SK-N-SH (cell line): Measurements from ENCODE around the gene GOLGA8N. TPM values are rescaled to one million over a fixed set of nuclear protein-coding genes. Genes with fewer than 3 reads are reported as not detected.

Experiments
- CTCF ChIA-PET: fragments of 300-600, 350-600 bp; formaldehyde crosslinking; extraction: SDS; loops from one replicate; lab custom pipeline; 2021; lab: Yijun Ruan, JAX
- POLR2A ChIA-PET: fragments of 350-600 bp; sonication (Branson Sonifier 250); formaldehyde crosslinking; extraction: SDS; loops from one replicate; lab custom pipeline; 2020; ENCODE audit warnings: antibody characterized with exemption, inconsistent platforms; lab: Yijun Ruan, JAX
- DNase-seq: peaks from one replicate; pipeline ENCODE4 v3.0.0; 2012
- H2AFZ ChIP-seq: fragments of 200-600 bp; sonication (generic); 2 replicates; pipeline ENCODE4 v1.8.1; 2016; ENCODE audit warnings: antibody characterized with exemption, mild to moderate bottlenecking, low read depth
- H3F3A ChIP-seq: fragments of 200-600 bp; sonication (generic); replicated peaks from 2 replicates; pipeline ENCODE3; 2016; ENCODE audit warnings: antibody characterized with exemption, mild to moderate bottlenecking; ENCODE audit not compliant: insufficient read depth
- H3K27ac ChIP-seq, 2 experiments: fragments of 200-500 bp in 1 of 2; fragments of 200-600 bp in 1 of 2; sonication (Bioruptor generic) in 1 of 2; sonication (generic), shearing (Covaris generic) in 1 of 2; 2 replicates each; pipeline versions ENCODE4 v1.5.1 to v1.6.1; 2014 to 2016; ENCODE audit warnings: low read depth in 2 of 2, inconsistent platforms in 1 of 2, low read length in 1 of 2, mild to moderate bottlenecking in 1 of 2, mixed read lengths in 1 of 2
- H3K27me3 ChIP-seq: fragments of 200-600 bp; sonication (generic), shearing (Covaris generic); 2 replicates; pipeline ENCODE4 v1.6.1; 2016; ENCODE audit warnings: mixed run types; ENCODE audit not compliant: insufficient read depth
- H3K36me3 ChIP-seq, 2 experiments: fragments of 200-500 bp in 1 of 2; fragments of 200-600 bp in 1 of 2; sonication (Bioruptor generic) in 1 of 2; sonication (generic) in 1 of 2; replicated peaks in 1 of 2; 2 replicates each; pipeline versions ENCODE3 to v1.5.1; 2014 to 2016; ENCODE audit warnings: low read length in 1 of 2, mild to moderate bottlenecking in 1 of 2; ENCODE audit not compliant: insufficient read depth in 2 of 2, control insufficient read depth in 1 of 2
- H3K4me1 ChIP-seq, 2 experiments: fragments of 200-500 bp in 1 of 2; fragments of 200-600 bp in 1 of 2; sonication (Bioruptor generic) in 1 of 2; sonication (generic), shearing (Covaris generic) in 1 of 2; 2 replicates each; pipeline versions ENCODE4 v1.5.1 to v1.6.1; 2014 to 2016; ENCODE audit warnings: low read depth in 1 of 2, low read length in 1 of 2, mixed run types in 1 of 2; ENCODE audit not compliant: insufficient read depth in 2 of 2, control insufficient read depth in 1 of 2
- H3K4me2 ChIP-seq: fragments of 200-600 bp; sonication (generic), shearing (Covaris generic); 2 replicates; pipeline ENCODE4 v1.6.1; 2017; ENCODE audit warnings: mixed run types
- H3K4me3 ChIP-seq, 2 experiments: fragments of 200-500 bp in 1 of 2; fragments of 200-600 bp in 1 of 2; sonication (Bioruptor generic) in 1 of 2; sonication (generic), shearing (Covaris generic) in 1 of 2; 2 replicates each; pipeline versions ENCODE4 v1.5.1 to v1.8.1; 2014 to 2016; ENCODE audit warnings: low read depth in 2 of 2, inconsistent platforms in 1 of 2, low read length in 1 of 2, mild to moderate bottlenecking in 1 of 2, mixed read lengths in 1 of 2, moderate library complexity in 1 of 2
- H3K79me2 ChIP-seq: fragments of 200-600 bp; sonication (generic); 2 replicates; pipeline ENCODE4 v1.8.1; 2017; ENCODE audit warnings: mild to moderate bottlenecking; ENCODE audit not compliant: insufficient read depth
- H3K9ac ChIP-seq: fragments of 200-600 bp; sonication (generic); 2 replicates; pipeline ENCODE4 v1.6.1; 2017; ENCODE audit warnings: mixed run types
- H3K9me2 ChIP-seq: fragments of 200-600 bp; sonication (generic); 2 replicates; pipeline ENCODE4 v1.6.1; 2017; ENCODE audit warnings: mixed run types
- H3K9me3 ChIP-seq: fragments of 200-600 bp; sonication (generic); 2 replicates; pipeline ENCODE4 v1.6.1; 2017; ENCODE audit warnings: mixed run types, mild to moderate bottlenecking, moderate library complexity
- H4K20me1 ChIP-seq: fragments of 200-600 bp; sonication (generic); 2 replicates; pipeline ENCODE4 v1.6.1; 2017; ENCODE audit warnings: mild to moderate bottlenecking, mixed run types; ENCODE audit not compliant: insufficient read depth
- CHD2 ChIP-seq: fragments of 150-350 bp; IDR thresholded peaks from 2 replicates; pipeline ENCODE4 v1.6.1; 2018; ENCODE audit warnings: low read length; ENCODE audit not compliant: partially characterized antibody
- GABPA ChIP-seq: IDR thresholded peaks from 2 replicates; pipeline ENCODE4 v1.4.0; 2012; ENCODE audit warnings: low read depth, mild to moderate bottlenecking
- GATA2 ChIP-seq: sonication (generic); formaldehyde crosslinking; IDR thresholded peaks from 2 replicates; pipeline ENCODE4 v1.5.0; 2020; ENCODE audit warnings: mild to moderate bottlenecking, missing genetic modification reagents
- JUND ChIP-seq: IDR thresholded peaks from 2 replicates; pipeline ENCODE4 v1.4.0; 2012
- NFIC ChIP-seq: IDR thresholded peaks from 2 replicates; pipeline ENCODE4 v1.4.0; 2012; ENCODE audit warnings: borderline replicate concordance
- NRF1 ChIP-seq: IDR thresholded peaks from 2 replicates; pipeline ENCODE4 v1.6.1; 2012; ENCODE audit warnings: low read depth, mild to moderate bottlenecking, low read length
- RXRA ChIP-seq: IDR thresholded peaks from 2 replicates; pipeline ENCODE4 v1.4.0; 2012; ENCODE audit warnings: low read depth, mild to moderate bottlenecking, borderline replicate concordance
- TCF12 ChIP-seq: IDR thresholded peaks from 2 replicates; pipeline ENCODE4 v1.4.0; 2012
- WGBS: methylation state at CpG from one replicate; pipeline ENCODE4 v1.1.6; 2017; ENCODE audit warnings: low lambda C conversion rate; 5-methylcytosine and 5-hydroxymethylcytosine counted together
- polyA plus RNA-seq, 3 experiments: library from polyadenylated mRNA; depleted of rRNA; stranded (reverse); fragments of >200 nt; gene quantifications; 2 replicates each; pipeline ENCODE4 v1.2.3, GENCODE V29; 2012
- small RNA-seq, 7 experiments: library from RNA; depleted of rRNA; stranded (forward); fragments of <200 nt; gene quantifications; one replicate each; pipeline ENCODE3, GENCODE V24; 2012
- TF ChIP-seq, protein P1 (sequence below): fragments of 150-350 bp; IDR thresholded peaks from 2 replicates; pipeline ENCODE4 v1.6.1; 2016; ENCODE audit warnings: mild to moderate bottlenecking, low read depth, low read length
- TF ChIP-seq, protein P2 (sequence below): IDR thresholded peaks from 2 replicates; pipeline ENCODE4 v1.4.0; 2012; ENCODE audit warnings: low read depth, borderline replicate concordance

Gene GOLGA8N
- polyA plus RNA-seq, 1 of the 3 experiments (the other 2 are of a cell fraction): 1.2 TPM

DNA sequence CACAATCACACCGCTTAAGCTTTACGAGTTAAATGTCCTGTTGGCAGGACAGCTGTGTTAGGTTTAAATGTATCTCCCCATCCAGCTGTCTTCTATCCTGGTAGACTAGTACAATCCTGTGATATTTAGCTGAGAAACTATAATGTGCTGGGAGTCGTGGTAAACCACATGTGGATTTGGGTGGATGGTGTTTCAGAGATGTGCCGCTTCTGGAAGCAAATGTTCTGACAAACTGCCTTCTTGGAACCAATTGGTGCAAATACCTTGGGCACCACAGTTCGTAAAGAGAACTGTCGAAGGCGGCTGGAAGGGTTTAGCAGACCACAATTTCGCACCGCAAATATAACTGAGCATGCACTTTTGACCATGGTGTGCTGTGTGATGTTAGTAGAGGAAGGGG, 63.2 kb downstream of the GOLGA8N start:
- ChIA-PET POLR2A (no interaction called here), CTCF (interaction anchor here (0.9 to 2.1 kb wide), 9 partner anchors 12 to 365 kb away, joined by 3 to 9 read pairs (median 6); no protein-coding TSS in a partner anchor)
- H3K36me3 ChIP-seq: no peaks in the 10 kb centered on the region
- no peak overlapping the region for H3K4me3 ChIP-seq
- 90% methylated on average over 9 of the region's 9 CpGs for WGBS
- H3K27ac ChIP-seq: peak overlapping the region in 1 of 2 experiments; percentile 1; a peak in 1 of 4 replicates
- no peaks in the 10 kb centered on the region for H3K9me2 ChIP-seq
- no peaks in the 10 kb centered on the region for H3K9me3 ChIP-seq
- no peak overlapping the region for H2AFZ ChIP-seq
- no peaks in the 10 kb centered on the region for H3K27me3 ChIP-seq
- H4K20me1 ChIP-seq: no peaks in the 10 kb centered on the region
- H3K4me1 ChIP-seq: peaks cover 7 to 12% of the 10 kb centered on the region in 2 experiments; a peak in 2 of 4 replicates
- no peak overlapping the region for H3K4me2 ChIP-seq
- TF ChIP-seq RXRA (no peak), GABPA (no peak), TCF12 (no peak), NRF1 (no peak), GATA2 (CRISPR knock-in tag) (no peak), JUND (no peak), NFIC (no peak), CHD2 (no peak)
- TF ChIP-seq, protein P1, sequence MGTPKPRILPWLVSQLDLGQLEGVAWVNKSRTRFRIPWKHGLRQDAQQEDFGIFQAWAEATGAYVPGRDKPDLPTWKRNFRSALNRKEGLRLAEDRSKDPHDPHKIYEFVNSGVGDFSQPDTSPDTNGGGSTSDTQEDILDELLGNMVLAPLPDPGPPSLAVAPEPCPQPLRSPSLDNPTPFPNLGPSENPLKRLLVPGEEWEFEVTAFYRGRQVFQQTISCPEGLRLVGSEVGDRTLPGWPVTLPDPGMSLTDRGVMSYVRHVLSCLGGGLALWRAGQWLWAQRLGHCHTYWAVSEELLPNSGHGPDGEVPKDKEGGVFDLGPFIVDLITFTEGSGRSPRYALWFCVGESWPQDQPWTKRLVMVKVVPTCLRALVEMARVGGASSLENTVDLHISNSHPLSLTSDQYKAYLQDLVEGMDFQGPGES: no peak
- TF ChIP-seq, protein P2, sequence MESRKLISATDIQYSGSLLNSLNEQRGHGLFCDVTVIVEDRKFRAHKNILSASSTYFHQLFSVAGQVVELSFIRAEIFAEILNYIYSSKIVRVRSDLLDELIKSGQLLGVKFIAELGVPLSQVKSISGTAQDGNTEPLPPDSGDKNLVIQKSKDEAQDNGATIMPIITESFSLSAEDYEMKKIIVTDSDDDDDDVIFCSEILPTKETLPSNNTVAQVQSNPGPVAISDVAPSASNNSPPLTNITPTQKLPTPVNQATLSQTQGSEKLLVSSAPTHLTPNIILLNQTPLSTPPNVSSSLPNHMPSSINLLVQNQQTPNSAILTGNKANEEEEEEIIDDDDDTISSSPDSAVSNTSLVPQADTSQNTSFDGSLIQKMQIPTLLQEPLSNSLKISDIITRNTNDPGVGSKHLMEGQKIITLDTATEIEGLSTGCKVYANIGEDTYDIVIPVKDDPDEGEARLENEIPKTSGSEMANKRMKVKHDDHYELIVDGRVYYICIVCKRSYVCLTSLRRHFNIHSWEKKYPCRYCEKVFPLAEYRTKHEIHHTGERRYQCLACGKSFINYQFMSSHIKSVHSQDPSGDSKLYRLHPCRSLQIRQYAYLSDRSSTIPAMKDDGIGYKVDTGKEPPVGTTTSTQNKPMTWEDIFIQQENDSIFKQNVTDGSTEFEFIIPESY: no peak
- DNase-seq: no peak
- no peak overlapping the region for H3K9ac ChIP-seq
- H3F3A ChIP-seq: peaks cover 16% of the 10 kb centered on the region
- no peaks in the 10 kb centered on the region for H3K79me2 ChIP-seq

Small RNA genes within 50 kb of the gene (small RNA-seq; reads per million reads assigned to genes)
- 0 reads per million in 7 experiments for gene RN7SL286P

Other genes with a start within 250 kb of the GOLGA8N start
- 0.08 and 0.10 TPM in 2 replicates for gene GOLGA8K, start 190.2 kb upstream of the GOLGA8N start, polyA plus RNA-seq (2012; rRNA removed)
- gene GOLGA8O, start 137.8 kb upstream of the GOLGA8N start, polyA plus RNA-seq (2012; rRNA removed): 0.26 and 0.31 TPM in 2 replicates
- gene ARHGAP11A, start 22.0 kb downstream of the GOLGA8N start, polyA plus RNA-seq (2012; rRNA removed): 4.5 and 4.8 TPM in 2 replicates
- 10.1 and 11.0 TPM in 2 replicates for gene SCG5, start 48.3 kb downstream of the GOLGA8N start, polyA plus RNA-seq (2012; rRNA removed)
- gene GREM1, start 124.5 kb downstream of the GOLGA8N start, polyA plus RNA-seq (2012; rRNA removed): 23.9 and 46.4 TPM in 2 replicates